Fibroblast of peridontal ligament (primary cell): ENCODE measurements around the gene NEB.
"Not testable (repeated sequence)": the region's sequence is repeated elsewhere in the genome, so short reads cannot be mapped to it uniquely, and the experiment has no call there.

ENCODE experiments used
- DNase-seq: peaks from one replicate; pipeline ENCODE4 v3.0.0-alpha.2; 2010; ENCODE audit errors: extremely low read depth

NEB gene

GRCh38 chr2:151698134-151698533, 36.1 kb downstream of the NEB start:
- DNase-seq = not testable (repeated sequence)

DNA sequence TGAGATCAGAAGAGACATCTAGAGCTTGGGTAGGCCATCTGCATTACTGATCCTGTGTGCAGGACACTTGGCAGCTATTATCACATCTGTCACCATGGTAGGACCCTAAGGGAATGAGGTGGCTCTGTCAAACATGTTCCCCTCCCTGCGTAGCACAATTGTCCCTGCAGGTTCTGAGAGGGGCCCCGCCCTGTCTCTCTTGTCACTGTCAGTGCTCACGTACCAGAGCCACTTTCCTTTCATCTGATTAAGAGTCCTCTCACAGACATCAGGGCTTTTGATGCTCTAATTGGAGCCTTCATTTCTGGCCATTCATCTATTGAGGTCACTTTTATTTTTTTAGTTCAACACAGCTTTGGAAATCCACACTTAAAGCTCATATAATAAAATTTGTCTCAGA, 38.5 kb downstream of the NEB start:
- no peak for DNase-seq

- peak; percentile 1 for DNase-seq
Observed at GRCh38 chr2:151691631-151692030, 42.6 kb downstream of the NEB start.

DNA sequence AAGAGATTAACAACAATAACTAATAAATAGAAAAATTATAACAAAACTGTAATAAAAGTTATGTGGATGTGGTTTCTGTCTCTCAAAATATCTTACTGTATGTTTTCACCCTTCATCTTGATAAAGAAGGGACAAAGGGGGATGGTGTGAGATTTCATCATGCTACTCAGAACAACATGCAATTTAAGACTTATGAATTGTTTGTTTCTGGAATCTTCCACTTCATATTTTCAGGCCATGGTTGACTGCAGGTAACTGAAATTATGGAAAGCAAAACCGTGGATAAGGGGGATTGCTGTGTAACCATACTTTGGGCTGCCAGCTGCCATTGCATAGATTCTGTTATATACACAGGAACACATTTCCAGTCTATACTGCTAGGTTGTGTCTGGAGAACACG, 45.6 kb downstream of the NEB start:
- DNase-seq = no peak

- no peak for DNase-seq
Observed at GRCh38 chr2:151682459-151683003, 51.7 kb downstream of the NEB start.

GRCh38 chr2:151681051-151681450, 53.2 kb downstream of the NEB start:
- no peak for DNase-seq

DNA sequence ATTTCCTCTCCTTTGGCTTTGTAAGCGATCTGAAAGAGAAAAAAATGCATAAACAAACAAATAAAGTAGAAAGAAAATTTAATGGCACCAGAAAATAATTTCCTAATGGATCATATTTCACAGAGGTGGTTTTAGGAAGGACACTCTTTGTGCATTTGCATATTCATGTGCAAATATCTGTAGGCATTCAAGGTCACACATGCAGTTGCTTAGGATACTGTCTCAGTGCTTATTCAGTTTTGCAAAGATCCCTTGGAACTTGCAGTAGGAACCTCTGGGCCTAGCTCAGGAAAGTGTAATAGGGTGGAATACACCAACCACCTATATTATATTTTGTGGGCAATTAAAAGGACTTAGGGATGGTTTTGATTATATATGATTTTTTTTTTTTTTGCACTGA, 54.3 kb downstream of the NEB start:
- no peak for DNase-seq

DNA sequence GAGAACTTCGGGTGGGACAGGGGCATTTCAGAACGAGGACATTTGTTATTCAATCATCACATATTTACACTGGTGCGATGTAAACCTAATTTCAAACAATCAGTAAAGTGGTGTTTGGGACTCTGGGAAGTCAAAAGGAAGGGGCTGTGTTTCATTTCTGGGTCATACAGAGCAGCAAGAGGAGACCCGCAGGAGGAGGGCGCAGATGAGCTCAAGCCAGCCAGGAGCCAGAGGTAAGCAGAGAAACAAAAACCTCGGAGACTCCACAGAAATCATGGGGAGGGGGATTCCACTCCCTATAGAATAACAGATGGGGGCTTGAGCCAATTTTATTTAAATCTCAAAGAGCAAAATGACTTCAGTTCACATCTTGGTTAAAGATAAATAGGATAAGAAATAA, 55.4 kb downstream of the NEB start:
- DNase-seq = no peak

- no peak for DNase-seq
Observed at GRCh38 chr2:151673016-151673415, 61.3 kb downstream of the NEB start.

- DNase-seq = no peak
Observed at GRCh38 chr2:151672277-151672676, 62.0 kb downstream of the NEB start.

DNA sequence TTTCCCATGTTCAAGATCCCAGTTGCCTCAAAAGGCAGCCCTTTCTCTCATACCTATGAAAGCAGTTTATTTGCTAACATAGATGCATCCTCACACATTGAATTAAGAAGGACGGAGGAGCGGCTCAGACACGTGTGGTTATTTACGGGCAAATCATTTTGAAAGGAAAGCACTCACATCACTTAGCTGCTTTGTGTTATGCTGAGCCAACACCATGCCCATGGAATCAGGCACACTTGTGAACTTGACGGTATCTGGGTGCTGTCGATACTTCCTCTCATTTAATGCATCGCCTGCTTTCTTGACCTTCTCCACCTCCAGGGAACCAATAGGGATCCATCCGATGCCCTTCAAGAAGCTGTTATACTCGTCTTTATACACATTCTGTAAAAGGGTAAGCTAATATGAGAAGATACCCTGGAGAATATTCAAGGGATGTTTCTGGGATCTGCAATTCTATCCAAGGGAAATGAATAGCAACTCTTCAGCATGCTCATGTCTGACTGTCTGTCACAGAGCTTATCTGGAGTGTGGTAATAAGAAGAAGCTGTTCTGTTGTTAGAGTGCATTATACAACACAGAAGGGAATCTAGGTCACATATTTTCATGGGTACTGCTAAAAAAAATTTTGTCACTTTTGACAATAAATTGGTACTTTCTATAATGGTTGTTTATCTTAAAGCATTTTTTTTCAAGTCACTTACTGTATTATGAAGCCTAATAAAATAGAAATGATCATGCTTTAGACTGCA, 63.3 kb downstream of the NEB start:
- no peak for DNase-seq

DNA sequence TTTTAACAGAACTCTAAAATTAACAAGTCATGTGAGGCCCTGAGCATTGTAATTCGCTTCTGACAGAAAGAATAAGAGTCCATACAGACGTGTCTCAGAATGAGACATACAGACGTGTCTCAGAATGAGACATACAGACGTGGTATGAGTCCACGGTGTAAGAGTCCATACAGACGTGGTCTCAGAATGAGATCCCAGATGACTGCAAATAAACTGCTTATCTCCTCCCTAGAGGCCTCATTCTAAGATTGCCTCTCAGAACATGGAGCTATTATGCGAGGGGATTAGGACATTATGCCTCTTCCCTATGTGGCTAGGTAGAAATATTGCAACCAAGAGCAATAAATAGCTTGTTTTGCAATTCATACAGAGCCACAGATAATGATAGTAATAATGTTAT, 63.9 kb downstream of the NEB start:
- no peak for DNase-seq

DNA sequence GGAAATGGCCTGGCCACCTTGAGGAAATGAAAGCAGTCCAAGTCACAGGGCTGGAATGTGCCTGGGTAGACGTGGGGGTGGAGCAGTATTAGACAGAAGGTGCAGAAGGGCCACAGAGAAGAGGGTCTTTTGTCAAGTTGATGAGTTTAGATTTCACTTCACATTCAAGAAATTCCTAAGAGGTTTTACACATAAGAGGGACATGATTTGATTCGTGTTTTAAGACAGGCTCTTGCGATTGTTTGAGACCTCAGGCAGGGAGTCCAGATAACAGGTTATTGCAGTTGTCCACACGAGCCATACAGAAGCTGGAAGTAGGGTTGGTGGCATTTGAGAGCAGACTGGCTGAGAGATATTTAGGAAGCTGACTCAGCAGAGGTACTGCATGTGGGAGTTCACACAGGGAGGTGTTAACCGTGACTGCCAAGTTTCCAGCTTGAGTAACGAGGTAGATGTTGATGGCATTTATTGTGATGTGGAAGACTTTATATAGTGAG, 64.6 kb downstream of the NEB start:
- no peak for DNase-seq

- DNase-seq = no peak
Observed at GRCh38 chr2:151668737-151669136, 65.5 kb downstream of the NEB start.

DNA sequence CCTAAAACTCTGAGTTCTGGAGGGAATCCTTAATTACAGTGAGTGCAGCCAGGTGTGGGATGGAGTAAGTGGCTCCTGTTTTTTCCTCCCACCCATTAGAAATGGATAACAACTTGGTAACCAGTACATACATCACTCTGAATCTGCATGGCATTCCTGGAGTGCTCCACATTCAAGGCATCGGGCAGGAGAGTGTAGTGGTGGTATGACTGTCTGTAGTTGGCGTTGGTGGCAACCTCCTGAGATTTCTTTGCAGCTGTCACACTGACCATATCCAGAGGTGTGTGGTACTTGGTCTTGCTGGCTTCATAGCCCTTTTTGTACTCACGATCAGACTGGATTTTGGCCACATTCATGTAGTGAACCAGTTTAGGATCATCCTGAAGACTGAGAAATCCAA, 68.3 kb downstream of the NEB start:
- DNase-seq = no peak

- DNase-seq = no peak
Observed at GRCh38 chr2:151664520-151664919, 69.8 kb downstream of the NEB start.

DNA sequence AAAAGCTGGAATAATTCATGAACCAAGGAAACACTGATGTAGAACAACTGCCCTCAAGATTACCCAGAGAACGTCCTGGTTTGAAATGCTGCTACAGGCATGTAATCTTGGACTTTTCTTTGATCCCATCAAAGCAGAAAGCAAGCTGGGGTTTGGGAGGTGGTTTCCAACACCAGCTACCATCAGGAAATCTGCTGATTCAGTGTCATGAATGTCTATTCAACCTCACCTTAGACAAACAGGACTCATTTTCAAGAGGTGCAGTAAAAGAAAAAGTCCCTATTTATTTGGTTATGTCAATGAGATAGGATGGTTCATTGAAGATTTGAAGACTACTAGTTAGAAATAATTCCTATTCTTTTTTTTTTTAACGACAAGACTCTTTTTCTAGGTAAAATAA, 72.7 kb downstream of the NEB start:
- DNase-seq = no peak

- no peak for DNase-seq
Observed at GRCh38 chr2:151658081-151658480, 76.2 kb downstream of the NEB start.

DNA sequence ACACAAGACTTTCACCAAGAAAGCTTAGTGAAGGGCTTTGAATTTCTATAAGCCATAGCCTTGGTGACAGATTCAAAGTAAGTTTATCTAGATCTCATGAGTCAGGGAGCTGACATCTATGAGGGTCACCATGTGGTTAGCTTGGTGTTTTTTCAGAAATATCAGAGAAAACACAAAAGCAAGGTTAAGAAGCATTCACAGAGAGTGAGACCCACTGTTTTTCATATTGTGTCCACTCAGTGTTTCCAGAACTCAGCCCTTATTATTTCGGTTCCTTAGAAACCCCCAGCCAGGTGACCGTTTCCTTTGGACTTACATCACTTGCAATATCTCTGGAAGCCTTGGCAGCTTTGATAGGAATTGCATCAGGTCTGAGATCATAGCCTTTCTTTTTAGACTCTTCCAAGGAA, 76.6 kb downstream of the NEB start:
- DNase-seq = no peak

GRCh38 chr2:151655663-151656398, 78.4 kb downstream of the NEB start:
- DNase-seq = no peak

DNA sequence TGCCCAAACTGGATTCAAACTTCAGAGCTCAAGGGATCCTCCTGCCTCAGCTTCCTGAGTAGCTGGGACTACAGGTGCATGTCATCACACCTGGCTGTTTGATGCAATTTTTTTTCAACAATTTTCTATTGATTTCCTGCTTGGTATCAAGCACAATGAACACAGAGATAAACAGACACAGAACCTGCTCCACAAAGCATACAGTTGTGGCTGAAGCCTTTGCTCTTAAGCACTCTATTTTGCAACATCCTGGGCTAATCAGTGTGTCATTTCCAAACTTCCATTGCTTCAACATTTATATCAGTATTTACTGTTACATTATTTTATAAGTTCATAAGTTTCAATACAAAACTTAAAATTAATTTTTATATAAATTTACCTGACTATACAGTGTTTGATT, 79.4 kb downstream of the NEB start:
- no peak for DNase-seq

DNA sequence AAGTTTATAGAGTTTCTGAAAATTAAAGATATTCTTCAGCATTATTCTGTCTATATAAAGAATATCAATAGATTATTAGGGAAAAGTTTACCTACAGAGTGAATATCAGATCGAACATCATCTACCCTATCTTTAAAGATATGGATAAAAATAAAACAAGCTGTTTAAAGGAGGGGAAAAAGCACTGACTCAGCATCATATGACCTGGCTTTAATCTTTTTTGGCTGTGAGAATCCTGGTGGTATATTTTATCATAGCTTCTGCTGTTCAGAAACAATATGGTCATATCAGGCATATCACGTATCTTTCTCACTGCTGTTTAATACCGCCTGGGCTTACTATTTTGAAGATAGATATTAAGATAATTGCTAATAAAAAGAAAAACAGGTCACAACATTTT, 80.2 kb downstream of the NEB start:
- DNase-seq = no peak

- DNase-seq = no peak
Observed at GRCh38 chr2:151651274-151651673, 83.0 kb downstream of the NEB start.
